GM19035 (cell line): ENCODE data around the gene RARB.

Experiments used
- ATAC-seq: cut with Tn5 transposase; IDR thresholded peaks from one replicate; pipeline ENCODE4 v1.9.1; 2021; ENCODE audit not compliant: unreplicated experiment

The RARB gene

GRCh38 chr3:25471081-25471768 lies 43.2 kb downstream of the RARB start:
- ATAC-seq = no peak

- no peak for ATAC-seq
Measured at GRCh38 chr3:25472153-25472552, 44.1 kb downstream of the RARB start.

GRCh38 chr3:25472731-25473130 lies 44.7 kb downstream of the RARB start:
- no peak for ATAC-seq

GRCh38 chr3:25473246-25473645 lies 45.2 kb downstream of the RARB start:
- no peak for ATAC-seq

GRCh38 chr3:25474052-25474451 lies 46.0 kb downstream of the RARB start:
- ATAC-seq = no peak

GRCh38 chr3:25476639-25477038 lies 48.6 kb downstream of the RARB start:
- ATAC-seq = no peak

- no peak for ATAC-seq
Measured at GRCh38 chr3:25478211-25478757, 50.2 kb downstream of the RARB start.

- ATAC-seq = no peak
Measured at GRCh38 chr3:25478964-25479726, 51.1 kb downstream of the RARB start.

- no peak for ATAC-seq
Measured at GRCh38 chr3:25479727-25480010, 51.6 kb downstream of the RARB start.

GRCh38 chr3:25480811-25481210 lies 52.7 kb downstream of the RARB start:
- ATAC-seq = no peak

- ATAC-seq = no peak
Measured at GRCh38 chr3:25481386-25481785, 53.3 kb downstream of the RARB start.

GRCh38 chr3:25483456-25483855 lies 55.4 kb downstream of the RARB start:
- ATAC-seq = no peak

- no peak for ATAC-seq
Measured at GRCh38 chr3:25485673-25486072, 57.6 kb downstream of the RARB start.

GRCh38 chr3:25486932-25487331 lies 58.9 kb downstream of the RARB start:
- ATAC-seq = no peak

GRCh38 chr3:25489858-25490593 lies 62.0 kb downstream of the RARB start:
- ATAC-seq = no peak

GRCh38 chr3:25493246-25493645 lies 65.2 kb downstream of the RARB start:
- ATAC-seq = no peak

GRCh38 chr3:25493786-25494185 lies 65.7 kb downstream of the RARB start:
- no peak for ATAC-seq

GRCh38 chr3:25495304-25495703 lies 67.2 kb downstream of the RARB start:
- no peak for ATAC-seq

GRCh38 chr3:25495726-25496253 lies 67.7 kb downstream of the RARB start:
- no peak for ATAC-seq

GRCh38 chr3:25497096-25497495 lies 69.0 kb downstream of the RARB start:
- no peak for ATAC-seq

GRCh38 chr3:25500706-25501210 lies 72.7 kb downstream of the RARB start:
- no peak for ATAC-seq
